NCI-H2107 treated with DMSO at 0.1 percent for 48 hours (cell line): Measurements from ENCODE around the gene FRRS1L.
"Not testable (repeated sequence)": the region's sequence is repeated elsewhere in the genome, so short reads cannot be mapped to it uniquely, and the experiment has no call there.

Experiments used
- DNase-seq: peaks from one replicate; lab custom pipeline; 2025; ENCODE audit not compliant: unreplicated experiment; lab: John Stamatoyannopoulos, UW

Gene FRRS1L

DNA sequence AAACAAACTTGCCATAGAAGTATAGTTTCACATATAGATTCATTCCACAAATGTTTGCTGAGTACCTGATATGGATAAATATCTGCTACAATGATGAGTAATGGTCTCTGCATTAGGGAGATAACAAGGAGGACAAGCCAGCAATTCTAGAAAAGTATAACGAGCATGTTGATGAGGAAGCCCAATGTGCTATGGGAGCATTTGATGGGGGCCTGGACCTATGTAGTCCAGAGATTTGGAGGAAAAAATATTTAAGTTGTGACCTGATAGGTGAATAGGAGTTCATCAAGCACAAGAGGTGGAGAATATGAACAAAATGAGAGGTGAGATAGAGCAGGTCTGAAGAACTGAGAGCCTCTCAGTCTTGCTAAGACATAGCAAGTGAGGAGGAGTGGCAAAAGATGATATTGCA is 32.9 kb downstream of the FRRS1L start:
- no peak for DNase-seq

DNA sequence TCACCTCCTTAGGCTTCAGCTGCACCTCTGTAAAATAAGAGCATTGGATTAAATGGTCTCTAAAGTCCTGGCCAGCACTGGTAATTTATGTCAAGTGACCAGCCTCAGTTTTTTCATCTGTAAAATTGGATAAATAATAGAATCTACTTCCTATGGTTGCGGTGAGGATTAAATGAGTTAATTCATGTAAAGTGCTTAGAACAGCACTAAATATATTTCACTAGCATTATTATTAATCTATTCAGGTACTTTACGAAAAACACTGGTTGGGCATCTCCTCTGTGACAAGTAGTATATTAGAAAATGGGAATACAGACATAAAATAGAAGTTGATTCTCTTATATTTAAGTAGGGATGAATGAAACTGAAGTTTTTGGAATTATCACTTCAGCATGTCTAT is 33.5 kb downstream of the FRRS1L start:
- no peak for DNase-seq

DNA sequence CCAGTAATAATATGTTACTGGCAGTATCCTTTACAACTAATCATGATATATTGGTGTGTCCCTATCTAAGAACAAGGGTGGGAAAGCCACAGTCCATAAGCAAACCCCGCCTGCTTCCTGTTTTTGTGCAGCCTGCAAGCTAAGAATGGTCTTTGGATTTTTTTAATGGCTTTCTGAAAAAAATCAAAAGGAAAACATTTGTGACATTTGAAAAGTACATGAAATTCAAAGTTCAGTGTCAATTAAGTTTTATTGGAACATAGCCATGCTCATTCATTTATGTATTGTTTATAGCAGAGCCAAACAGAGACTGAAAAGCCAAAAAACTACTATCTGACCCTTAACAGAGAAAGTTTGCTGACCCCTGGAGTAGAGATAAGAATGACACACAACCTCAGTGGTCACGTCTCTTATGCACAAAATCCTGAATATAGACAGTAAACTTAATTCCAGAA is 34.5 kb downstream of the FRRS1L start:
- DNase-seq = no peak

GRCh38 chr9:109129470-109130197 is 37.4 kb downstream of the FRRS1L start:
- DNase-seq = no peak

DNA sequence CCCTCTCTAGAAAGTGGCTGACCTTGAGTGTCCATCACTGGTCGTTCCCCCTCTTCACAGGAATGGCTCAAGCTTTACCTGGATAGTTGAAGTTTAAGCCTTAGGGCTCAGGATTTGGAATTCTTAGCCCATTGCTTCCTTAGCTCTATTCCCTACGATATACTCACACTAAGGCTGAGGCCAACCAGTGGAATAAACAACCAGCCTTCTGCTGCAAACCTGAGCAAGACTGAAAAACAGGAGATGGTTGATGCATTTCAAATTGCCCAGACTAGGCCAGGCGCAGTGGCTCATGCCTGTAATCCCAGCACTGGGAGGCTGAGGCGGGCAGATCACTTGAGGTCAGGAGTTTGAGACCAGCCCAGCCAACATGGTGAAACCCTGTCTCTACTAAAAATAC is 40.4 kb downstream of the FRRS1L start:
- not testable (repeated sequence) for DNase-seq

GRCh38 chr9:109124121-109124520 is 42.9 kb downstream of the FRRS1L start:
- no peak for DNase-seq

- no peak for DNase-seq
Measured at GRCh38 chr9:109122726-109123621, 44.1 kb downstream of the FRRS1L start.

DNA sequence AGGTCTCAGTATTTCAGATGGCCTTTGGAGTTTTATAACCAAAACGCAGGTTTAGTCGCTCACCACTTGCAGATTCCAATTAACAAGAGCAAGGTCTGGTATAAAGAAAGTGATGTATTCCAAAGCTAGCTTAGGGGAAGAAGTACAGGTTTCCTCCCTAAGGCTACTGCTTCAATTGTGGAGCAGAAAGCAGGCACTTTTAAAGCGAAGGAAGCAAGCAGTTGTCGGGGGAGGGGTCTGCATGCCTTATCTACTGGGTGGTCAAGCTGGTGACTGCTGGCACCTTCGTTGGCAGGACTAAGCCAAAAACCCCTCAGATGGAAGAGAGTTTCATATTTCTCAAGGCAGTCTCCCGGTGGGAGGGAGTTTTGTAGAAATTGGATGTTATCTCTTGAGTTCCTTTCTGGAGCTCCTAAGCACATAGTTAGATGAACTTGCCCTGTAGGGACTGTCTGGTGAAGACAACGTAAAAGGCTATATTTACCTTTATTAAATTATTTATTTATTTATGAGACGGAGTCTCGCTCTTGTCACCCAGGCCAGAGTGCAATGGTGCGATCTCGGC is 45.7 kb downstream of the FRRS1L start:
- DNase-seq = no peak

- no peak for DNase-seq
Measured at GRCh38 chr9:109120204-109120789, 46.8 kb downstream of the FRRS1L start.

DNA sequence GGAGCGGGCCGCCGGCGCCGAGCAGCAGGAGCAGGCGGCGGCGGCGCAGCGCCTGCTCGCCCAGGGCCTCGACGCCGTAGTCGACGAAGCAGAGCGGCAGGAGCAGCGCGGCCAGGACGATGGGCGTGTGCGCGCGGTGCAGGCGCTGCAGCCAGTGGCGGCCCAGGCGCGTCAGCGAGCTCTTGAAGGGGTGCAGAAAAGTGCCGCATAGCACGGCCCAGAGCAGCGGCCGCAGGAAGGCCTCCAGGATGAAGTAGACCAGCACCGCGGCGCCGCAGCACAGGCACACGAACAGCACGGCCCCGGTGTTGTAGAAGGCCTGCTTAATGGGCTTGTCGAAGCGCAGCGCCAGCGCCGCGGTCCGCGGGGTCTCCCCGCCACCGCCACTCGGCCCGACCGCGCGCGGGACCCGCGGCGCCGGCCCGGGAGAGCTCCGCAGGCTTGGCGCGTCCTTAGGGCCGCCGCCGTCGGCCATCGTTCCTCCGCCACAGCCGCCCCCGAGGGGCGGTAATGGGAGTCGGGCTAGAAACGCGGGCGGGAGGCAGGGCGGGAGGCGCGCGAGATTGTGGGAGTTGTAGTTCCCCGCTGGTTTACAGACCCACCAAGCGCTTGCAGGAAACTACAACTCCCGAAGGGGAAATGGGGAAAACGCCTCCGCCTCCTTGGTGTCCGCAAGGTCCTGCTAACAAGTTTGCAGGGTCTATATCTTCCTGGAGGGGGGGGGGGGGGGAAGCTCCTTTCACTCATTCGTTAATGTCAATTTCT is 47.4 kb downstream of the FRRS1L start, which contains the start of gene TMEM245:
TSS of gene TMEM245 (minus strand) at position 509 of the 765 bp plus-strand sequence. CDS start at position 475, 34 bp downstream.
- peak; percentile 93 for DNase-seq

GRCh38 chr9:109118808-109119438 is 48.1 kb downstream of the FRRS1L start:
- DNase-seq = no peak

DNA sequence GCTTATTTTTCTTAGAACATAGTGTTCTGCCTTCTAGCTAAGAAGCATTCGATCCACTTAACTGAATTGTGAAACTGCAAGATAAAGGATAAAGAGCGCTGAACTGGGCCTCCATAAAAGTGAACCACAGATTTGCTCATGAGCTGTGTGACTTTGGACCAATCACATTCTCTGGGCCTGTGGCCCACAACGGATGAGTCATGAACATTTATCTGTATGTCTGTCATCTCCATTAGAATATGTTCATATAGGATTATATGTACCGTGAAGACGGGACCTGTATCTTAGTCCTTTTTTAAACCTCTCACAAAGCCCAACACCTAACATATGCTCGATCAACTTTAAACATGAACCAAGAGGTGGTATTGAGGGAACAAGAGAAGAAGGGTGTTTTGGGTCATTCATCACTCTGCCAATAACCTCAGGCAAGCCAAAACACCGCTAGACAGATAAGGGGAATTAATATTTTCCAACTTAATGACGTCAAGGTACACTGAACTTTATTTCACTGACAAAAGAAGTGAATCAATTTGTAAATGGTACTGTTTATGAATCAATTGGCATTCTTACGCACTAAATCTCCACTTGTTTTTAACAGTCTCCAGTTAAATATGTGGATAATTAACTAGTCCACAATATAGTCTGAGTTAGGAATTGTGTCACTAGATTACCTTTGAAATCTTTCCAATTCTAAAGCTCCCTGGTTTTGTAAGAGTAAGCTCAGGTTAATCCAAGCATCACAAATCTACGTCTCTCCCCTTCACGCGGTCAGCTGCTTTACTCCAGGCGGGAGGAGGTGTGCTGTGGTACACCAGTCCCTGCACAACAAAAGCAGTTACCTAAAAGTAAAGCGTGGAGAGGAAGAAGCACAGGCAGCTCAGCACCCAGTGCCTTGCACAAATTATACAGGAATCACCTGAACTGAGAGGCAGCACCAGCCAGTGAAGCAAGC is 48.9 kb downstream of the FRRS1L start:
- no peak for DNase-seq

DNA sequence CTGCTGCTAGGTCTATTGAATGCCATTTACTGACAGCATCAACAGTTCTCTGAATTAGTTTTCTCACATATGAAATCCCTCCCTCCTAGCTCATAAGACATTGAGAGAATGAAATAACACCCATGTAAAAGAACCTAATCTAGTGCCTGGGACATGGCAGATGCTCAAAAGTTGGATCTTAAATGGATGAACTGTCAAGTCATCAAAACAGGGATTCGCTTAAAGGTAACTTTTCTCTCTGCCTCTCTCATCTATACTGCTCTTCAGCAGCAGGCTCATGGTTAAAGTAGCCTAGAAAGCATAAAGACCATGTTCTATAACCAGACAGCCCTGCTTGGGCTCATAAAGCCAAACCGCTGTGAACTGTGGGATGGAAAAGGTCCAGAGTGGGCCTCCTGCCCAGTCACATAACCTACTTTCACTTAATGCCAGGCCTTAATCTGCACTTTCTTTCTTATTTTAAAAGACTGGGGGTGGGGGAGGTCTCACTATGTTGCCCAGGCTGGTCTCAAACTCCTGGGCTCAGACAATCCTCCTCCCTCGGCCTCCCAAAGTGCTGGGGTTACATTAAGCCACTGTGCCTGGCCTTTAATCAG is 51.0 kb downstream of the FRRS1L start:
- no peak for DNase-seq

- DNase-seq = no peak
Measured at GRCh38 chr9:109114670-109115069, 52.4 kb downstream of the FRRS1L start.

GRCh38 chr9:109113892-109114609 is 53.0 kb downstream of the FRRS1L start:
- no peak for DNase-seq

DNA sequence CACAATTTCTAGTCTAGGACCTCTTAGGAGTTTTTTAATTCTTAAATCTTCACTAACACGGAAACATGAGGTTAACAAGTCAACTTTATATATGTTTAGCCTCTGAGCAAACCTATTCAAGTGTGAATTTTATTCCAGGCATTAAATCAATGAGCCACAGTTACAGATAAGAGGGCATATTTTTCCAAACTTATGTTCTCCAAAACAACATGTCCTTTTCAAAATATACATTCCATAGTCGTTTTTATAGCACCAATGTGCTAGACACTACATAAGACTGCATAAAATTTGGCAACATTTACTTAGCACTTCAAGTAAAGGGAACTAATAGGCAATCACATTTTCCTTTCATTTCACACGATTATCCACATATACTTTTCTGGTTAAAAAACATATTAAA is 53.8 kb downstream of the FRRS1L start:
- DNase-seq = no peak

DNA sequence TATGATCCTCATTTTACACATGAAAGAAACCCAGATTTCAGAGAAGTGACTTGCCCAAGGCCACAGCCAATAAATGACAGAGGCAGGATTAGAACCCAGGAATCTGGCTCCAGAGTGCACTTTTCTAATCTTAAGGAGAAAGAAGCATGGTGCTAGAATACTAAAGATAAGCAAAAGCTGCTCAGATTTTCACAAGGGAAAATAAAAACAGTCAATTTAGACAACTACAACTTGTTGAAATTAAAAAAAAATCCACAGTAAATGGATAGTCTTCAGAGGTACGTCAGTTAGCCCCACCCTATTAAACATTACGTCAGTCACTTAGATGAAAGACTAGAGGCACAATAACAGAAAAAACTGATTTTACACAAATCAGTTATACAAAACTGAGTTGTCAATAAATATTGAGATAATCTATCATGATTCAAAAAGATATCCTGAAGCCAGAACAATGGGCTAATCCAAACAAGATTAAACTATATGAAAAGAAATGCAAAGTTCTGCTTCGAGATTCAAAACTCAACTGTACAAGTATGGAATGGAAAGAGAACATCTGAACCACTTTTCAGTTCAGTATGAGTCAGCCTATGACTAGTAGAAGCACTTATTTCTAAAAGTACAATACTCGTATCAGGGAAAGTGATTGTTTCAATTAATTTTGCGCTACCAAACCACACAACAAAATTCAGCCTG is 56.6 kb downstream of the FRRS1L start:
- DNase-seq = no peak
